Measurements from ENCODE around the gene CTBP2.
A peak's percentile ranks its signal among the peaks of the same experiment; 100 is the strongest.

Gene CTBP2

DNA sequence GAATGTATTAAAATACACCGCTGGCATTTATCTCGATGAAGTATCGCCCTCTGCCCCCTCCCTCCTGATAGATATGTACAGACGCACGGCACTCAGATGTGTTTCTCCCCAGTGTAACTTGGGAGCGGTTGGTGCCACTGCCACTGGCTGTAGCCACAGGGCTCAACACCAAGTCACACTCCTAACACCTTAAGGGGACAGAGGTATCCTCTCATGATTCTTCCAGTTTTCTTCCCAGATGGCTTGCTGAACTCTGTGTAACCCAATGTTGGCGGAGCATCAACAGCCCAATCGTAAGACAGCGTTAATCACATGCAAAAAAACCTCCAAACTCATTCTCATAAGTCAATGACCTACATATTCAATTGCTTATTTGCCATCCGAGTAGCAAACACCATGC lies 35.5 kb downstream of the CTBP2 start:
- no peak for DNase-seq

DNA sequence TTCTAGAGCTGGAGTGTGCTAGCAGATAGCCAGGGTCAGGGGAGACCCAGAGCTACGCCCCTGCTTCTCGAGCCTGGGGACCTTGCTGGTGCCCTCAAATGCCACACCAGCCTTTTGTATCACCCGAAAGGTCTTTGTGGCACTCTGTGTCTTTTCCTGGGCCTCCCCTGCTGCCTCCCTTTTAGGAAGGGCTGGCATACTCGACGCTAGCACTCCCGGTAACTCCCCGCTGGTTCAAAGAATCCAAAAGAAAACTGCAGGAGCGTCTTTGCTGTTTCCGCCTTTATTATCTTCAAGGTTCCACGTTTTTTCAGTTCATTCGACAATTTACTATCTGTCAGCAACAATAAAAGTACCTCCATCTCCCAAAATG lies 36.3 kb downstream of the CTBP2 start:
- no peak for DNase-seq

DNA sequence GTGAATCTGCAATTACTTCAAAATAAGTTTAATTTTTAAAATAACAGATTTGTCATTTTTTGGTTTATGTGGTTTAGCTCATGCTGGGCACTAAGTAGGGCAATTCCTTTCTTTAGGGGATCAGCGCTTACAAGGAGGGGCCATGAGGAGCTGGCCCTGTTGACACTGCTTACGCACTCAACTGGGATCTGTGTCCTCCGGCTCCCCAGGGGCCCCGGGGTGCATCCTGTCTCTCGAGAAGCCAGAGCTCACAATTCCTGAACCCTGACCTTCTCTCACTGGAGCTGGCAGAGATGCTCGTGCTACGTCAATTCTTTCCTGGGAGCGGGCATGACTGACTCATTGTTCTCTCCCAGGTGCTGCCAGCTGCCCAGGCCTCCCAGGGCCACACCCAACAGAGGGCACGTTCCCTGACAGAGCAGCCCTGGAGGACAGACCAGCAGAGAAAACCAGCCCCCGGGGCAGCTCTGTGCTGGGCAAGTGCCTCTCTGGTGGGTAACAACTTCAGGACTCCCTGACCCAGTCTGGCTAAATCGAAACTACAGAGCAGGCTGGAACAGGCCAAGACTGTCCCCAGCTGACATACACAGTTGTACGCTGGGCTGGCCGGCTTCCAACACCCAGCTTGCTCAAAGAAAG lies 36.8 kb downstream of the CTBP2 start:
- DNase-seq, result peak; percentile 77

DNA sequence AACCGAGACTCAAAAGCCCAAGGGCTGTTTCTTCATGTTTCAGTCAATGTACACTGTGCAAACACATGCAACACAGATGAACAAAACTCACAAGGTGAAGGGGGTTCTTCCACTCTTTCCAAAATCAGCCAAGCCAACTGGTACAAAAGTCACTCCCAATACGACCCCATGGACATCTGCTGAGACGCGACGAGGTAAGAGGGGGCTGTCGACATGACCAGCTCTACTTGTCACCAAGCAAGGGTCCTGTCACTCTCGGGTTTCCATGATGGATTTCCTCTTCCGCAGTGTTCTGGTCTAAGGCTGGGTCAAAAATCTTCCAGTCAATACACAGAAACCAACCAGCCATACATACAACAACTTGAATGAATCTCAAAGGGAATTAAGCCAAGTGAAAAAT lies 37.8 kb downstream of the CTBP2 start:
- DNase-seq, result no peak

DNA sequence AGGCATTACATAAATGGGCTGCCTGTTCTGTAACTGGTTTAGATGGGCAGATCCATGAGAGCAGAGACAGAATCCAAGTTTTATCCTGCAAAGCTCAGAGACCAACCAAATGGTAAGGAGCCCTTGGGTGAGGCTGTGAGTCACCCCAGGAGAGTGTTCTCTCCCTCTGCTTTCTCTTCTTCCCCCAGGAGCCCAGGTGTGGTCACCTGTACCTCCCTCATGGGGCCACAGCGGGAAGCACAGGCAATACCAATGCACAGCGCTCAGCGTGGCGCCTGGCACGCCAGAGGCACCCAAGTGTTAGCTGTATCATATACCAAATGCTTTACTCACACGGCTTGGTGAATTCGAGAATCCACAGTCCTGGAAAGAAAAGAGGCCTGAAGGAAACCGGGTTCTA lies 39.4 kb downstream of the CTBP2 start:
- DNase-seq, result no peak

DNA sequence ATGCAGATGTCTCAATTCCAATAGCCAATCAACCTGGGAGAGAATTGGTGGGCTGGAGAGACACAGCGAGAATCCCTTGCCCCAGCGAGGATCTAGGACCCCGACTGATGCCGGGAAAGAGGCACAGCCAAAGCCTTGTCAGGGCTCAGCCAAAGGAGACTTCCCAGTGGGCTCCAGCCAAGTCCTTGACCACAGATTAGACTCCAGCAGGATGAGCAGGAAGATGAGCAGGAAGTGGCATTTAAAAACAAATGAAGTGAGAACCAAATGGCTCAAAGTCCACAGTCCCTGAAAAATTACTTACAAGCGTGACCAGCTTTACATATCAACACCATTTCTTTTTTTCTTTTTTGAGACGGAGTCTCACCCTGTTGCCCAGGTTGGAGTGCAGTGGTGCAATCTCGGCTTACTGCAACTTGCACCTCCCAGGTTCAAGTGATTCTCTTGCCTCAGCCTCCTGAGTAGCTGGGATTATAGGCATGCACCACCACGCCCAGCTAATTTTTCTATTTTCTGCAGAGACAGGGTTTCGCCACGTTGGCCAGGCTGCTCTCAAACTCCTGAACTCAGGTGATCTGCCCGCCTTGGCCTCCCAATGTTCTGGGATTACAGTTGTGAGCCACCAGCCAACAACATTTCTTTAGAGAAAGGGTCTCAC lies 40.2 kb downstream of the CTBP2 start:
- DNase-seq, result peak; percentile 59

DNA sequence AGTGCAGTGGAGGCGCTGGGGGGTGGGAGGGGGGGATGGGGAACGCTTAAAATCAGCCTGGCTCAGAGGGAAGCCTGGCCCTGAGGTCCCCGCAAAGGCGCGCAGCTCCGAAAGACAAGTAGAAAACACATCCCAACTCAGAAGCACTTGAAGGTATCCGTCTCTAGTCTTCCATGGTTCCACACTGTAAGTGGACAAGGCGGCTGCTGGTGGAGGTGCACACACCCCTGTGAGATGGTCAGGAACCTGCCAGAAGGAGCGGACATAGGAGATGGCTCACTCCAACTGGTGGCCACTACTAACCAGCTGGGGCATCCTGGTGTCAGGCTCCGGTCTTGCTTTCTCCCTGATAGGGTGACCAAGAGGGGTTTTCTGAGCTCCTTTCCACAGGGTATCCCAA lies 41.7 kb downstream of the CTBP2 start:
- DNase-seq, result no peak

DNA sequence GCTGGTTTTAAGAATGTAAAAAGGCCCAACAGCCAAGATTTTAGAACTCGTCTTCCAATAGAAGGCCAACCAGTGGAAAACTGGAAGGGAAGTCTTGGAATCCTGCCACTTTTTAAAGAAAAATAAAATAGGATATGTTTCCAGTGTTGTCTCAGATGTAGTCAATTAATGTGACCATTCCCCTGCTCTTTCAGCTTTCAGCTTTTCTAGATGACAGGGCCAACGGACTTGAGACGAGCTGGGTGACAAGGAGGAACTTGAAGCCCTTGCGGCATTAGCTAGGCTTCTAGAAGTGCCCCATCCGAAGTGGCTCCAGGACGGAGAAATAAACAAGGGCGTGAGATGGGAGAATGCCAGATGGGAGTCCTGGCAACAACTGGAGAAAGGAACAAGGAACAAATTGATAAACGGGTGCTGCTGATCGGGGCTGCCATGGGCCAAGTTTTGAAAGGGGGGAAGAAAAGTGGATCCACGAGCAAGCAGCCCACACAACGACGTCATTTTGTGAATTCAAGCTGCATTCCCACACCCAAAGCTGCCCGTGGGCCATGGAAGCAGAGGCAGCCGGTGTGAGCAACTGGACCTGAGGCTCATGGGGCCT lies 42.3 kb downstream of the CTBP2 start:
- DNase-seq, result peak; percentile 86

DNA sequence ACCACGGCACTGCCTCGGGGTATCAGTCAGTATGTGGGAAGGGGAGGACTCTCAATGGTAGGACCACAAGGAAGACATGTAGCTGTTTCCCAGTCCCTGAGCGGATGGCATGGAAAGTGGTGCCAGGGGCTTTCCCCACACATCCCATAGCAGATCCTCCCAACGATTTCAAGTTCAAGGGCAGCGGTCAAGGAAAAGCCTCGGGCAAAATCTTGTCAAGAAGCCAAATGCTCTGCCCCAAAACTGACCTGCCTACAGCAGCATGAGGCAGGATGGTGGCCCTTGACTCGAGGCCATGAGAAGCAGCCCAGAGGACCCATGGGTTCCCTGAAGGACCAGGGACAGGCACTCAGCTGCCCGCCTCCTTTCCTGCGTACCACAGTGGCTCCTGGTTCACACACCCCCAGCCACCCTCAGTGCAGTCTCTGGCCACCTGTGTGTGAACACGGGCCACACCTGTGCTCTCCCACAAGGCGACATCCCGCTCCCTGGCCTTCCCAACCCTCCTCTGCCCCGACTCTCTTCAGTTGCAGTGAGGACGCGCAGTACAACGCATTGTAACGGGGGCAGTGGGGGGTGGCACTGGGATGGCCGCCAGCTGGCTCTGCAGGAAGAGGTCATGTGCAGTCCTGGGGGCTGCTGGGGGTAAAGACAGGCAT lies 43.6 kb downstream of the CTBP2 start:
- no peak for DNase-seq

DNA sequence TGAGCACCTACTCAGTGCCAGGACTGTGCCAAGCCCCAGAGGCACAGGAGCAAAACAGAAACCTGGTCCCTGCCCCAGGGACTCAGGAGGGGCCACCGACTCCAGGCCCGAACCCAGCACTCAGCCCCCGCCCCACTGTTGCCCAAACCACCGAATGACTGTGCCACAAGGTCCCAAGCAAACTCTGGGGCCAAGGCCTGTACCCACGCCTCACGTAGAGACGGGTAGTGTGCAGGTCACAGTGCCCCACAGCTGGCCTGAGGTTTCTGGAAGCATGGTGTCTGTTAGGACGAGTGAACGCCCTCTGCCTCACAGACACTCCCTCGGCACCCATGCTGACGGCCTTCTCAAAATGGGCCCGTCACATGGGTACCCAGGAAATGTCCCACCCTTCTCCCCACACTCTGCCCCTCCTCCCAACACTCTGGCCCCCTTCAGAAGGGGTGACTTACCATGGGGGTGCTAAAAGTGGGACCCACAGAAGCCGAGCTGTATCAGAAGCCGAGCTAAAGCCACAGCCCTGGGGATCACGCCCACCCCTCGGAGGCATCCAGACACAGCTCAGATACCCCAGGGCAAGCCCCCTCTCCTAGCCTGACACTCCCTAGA lies 44.2 kb downstream of the CTBP2 start:
- DNase-seq, result no peak

DNA sequence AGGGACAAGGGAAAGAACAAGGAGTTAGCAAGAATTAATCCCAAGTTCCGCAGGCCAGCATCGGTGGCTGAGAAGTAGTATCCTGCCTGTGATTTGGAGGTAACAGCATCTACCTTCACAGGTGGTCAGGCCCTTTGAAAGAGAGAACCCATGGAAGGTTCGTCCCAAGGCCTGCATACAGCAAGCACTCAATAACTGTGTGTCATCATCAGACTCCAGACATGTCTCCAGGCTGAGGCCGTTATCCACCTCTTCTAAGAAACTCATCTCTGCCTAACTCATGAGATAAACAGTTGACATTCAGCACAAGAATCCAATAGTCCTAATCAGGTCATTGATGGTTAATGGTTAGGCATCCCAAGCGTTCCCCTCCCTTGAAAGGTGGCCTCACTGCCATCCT lies 45.0 kb downstream of the CTBP2 start:
- no peak for DNase-seq

DNA sequence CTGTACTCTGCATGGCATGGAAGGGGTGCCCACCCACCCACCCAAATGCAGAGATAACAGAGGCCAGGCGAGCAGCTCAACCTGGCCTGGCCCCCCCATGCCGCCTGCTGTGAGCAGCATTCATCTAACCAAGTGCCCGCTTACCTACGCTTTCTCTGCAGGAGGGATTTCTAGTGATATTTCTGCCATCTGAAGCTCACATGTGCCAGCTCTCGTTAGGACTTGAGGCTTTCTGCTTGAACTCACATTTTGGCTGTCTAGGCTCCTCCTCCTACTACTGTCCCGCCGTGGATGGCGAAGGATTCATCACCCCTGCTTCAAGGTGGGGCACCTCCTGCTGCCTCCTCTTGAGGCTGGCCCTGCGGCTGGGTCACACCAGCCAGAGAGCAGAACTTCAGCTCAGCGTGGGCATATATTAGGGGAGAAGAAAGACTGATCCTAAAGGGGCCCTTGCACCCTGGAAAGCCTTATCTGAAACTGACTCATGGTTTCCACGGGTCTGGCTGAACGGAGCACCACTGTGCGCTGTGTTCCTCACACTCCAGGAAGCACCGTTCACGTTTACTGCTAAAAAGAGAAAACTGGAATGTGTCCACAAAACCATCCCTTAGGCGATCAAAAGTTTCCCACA lies 45.5 kb downstream of the CTBP2 start:
- no peak for DNase-seq

DNA sequence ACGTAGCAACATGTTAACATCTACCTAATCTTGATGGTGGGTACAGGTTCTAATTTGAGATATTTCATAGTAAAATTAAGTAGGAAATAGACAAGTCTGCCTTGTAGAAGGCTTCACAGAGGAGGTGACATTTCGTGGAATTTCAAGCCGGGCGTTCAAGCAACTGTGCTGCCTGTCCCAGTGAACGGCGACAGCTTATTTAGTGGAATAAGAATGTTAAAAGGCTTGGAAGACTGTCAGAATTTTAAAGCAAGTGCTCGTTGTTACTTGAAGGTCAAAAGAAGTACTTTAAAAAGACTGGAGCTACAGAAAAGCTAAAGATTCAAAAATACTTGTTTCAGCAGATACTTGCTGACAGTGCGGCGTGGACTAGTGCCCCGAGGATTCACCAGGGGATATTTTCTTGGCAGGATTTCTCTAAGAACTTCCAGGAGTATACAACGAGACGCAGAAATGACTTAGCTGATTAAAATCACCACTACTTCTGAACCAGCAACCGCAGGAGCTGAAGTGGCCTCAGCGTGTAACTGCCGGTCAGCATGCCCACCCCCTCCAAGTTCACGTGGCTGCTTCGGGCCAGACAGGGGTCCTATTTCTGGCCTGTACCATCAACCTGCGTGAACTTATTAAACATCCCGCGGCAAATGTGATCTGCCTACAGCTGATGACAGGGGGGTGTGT lies 46.5 kb downstream of the CTBP2 start:
- DNase-seq, result peak; percentile 22

DNA sequence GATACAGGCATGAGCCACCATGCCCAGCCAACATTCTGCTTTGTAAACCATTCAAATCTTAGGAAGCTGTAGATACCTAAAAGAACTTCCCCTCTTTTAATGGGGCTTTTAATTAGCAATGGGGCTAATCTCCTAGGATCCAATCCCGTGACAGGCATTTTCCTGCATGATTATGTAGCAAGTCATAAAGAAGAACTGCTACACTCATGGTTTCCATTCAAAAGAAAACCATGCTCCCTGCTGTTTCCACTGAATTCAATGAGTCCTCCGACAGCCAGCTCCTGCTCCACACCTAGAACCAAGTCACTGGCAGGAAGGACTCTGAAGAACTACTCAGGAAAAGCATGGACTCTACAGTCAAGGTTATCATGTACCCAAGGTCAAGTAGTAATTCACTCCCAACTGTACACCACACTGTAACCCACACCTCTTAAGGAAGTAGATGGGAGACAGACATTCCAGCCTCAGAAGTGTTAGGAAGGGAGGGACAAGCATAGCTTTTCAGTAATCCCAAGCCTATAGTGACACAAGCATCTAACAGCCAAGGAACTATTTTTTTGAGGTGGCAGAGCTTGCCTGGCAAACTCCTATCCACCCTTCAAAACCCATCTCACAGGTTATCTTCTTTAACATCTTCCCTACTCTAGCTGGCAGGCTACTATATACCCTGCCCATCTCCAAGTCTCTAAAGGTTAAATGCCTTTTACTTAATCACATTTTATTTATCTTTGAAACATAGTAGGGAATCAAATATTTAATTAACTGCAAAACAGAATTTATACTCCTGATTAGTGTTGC lies 47.5 kb downstream of the CTBP2 start:
- no peak for DNase-seq

DNA sequence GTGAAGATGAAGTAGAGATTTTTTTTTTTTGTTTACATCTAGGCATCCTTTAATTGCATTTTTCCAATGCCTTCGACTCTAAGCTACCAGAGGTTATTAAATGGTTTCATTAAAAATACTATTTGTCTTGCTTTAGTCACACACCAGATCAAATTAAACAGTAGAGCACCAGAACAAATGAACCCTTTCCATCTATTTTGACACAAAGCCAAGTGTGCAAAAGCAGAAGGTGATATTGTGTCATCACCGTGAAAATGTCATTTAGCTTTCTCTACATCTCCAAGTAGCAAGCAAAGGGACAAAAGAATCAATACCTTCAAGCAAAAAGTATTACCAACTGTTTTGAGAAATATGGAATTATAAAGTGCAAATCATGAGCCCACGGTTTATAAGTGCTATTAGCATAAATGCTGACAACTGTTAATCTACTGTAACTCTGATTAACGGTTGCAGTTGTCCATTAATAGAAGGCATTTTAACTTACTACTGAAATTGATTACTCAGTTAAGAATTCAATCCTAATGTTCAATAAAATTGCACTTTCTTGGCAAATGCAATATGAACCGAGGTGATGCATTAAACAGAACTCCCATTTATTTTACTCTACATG lies 49.1 kb downstream of the CTBP2 start:
- DNase-seq, result no peak

DNA sequence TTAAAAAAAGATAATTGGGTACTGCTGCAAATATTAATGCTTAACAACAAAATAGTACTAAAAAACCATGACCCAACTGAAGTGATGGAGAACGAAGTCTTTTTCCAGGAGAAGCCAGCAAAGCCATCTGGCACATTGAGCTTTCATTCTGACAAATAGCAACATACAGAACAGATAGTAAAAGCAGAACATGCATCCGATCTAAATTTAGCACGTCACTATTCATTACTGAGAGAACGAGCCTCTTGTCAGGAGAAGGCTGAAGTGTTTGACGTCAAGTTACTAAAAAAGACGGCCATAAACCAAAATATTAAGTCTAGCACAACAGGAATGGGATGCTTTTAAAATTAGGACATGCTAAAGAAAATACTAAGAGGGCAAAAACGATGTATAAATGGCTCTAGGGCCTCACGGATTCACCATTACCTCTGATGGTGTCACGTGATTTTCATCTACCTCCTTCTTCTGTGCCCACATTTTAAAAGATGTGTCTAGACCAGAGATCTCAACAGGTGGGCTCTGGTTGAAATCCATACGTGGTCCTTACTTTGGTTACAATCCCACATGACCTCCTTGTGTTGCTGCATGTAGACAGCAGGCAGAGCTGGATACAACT lies 52.3 kb downstream of the CTBP2 start:
- DNase-seq, result no peak

DNA sequence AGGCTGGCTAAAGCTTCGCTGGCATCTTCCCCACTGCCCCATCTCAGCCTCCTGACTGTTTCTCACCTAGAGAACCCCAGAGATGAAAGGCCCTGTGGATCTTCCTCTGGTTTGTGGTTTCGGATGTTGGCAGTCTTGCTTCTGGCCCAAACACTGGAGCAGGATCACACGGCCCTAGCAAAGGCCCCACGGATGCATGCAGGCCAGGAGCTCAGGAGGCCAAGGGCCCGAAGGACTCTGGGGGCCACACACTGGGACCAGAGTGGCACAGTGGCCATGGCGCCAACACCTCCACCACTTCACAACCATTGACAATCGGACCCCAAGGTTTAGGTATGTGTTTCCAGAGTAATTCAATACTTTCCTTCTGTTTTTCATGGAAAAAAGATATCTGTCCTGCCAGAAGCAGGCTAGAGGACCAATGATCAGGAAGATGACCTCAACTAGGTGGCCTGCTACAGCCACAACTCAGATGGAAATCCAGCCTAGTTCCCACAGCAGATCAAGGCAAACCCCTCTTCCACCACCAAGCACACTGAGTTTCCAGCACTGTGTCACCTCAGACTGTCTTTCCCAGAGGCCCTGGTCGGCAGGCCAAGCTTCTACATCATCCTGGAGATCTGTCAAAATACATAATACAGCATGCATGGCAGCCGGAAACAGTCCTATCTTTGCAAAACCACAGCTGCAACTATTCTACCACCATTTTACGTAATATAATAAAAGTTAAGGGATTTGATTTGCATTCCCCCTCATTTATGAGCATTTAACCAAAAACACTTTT lies 53.0 kb downstream of the CTBP2 start:
- DNase-seq, result no peak

DNA sequence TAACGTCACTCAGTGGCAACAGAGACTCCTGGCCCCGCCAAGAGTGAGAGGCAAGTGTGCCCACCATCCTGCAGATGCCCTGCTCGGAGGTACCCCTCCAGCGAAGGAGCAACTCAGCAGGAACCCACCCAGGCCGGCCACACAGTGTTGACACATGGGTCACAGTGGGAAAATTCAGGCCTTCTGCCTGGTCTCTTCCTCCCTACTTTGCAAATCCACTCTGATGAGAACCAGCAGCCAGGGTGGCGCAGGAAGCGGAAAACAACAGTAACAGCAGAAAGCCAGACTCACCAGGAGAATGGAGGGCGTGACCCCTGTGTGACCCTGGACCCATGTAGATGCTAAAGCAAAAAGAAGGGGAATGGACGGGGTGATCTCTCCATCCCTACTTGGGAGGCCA lies 53.8 kb downstream of the CTBP2 start:
- DNase-seq, result no peak

DNA sequence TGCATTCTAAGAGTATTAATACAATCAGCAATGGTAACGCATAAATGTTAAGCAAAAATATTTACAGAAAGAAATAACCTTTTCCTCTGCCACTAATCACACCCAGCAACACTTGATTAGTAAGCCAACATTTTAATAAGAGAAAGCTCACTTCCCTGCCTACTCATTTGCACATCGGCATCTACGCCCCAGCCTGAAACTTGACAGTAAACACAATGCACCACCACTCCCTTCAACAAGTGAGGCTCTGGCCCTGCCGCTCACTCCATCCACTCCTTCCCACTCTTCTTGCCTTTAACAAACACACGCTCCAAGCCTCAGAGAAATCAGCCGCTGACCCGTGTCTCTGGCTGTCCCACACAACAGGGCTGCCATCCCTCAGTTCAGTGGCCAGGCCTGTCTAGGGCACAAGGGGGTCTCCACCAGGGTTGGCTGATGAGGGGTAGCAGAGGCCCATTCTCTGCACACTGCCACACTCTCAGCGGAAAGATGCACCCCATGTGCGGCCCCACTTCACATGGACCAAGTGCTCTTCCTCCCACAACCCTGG lies 54.6 kb downstream of the CTBP2 start:
- DNase-seq, result no peak
